Heart right ventricle (tissue), 16 donors: ENCODE results near the gene SUB1. TPM values are rescaled to one million over a fixed set of nuclear protein-coding genes. Genes with fewer than 3 reads are reported as not detected.
A peak's percentile ranks its signal among the peaks of the same experiment; 100 is the strongest.
"Not testable (repeated sequence)": the region's sequence is repeated elsewhere in the genome, so short reads cannot be mapped to it uniquely, and the experiment has no call there.

Source experiments
- ATAC-seq, 8 donors: fragments of 200-7000 bp; cut with Tn5 transposase; one replicate each; pipeline ENCODE4 v1.9.1; 2020; ENCODE audit warnings: mild to moderate bottlenecking in 8 of 8, moderate library complexity in 8 of 8, moderate number of reproducible peaks in 1 of 8
- DNase-seq, 2 donors: peaks; one replicate each; pipeline ENCODE4 v3.0.0-alpha.2; 2020
- H3K27ac ChIP-seq, 10 donors: fragments of 200-600 bp; sonication (generic) in 2 of 10; one replicate each; pipeline versions ENCODE4 v1.5.0 to v1.8.0; 2020 to 2022; ENCODE audit warnings: mild to moderate bottlenecking in 3 of 10
- H3K27me3 ChIP-seq, 7 donors: fragments of 200-600 bp; one replicate each; pipeline ENCODE4 v1.8.0; 2021 to 2022; ENCODE audit warnings: mild to moderate bottlenecking in 2 of 7
- H3K36me3 ChIP-seq, 9 donors: fragments of 200-600 bp; sonication (generic) in 1 of 9; one replicate each; pipeline versions ENCODE4 v1.5.0 to v1.8.0; 2020 to 2022; ENCODE audit warnings: mild to moderate bottlenecking in 2 of 9
- H3K4me1 ChIP-seq, 9 donors: fragments of 200-600 bp; sonication (generic) in 1 of 9; one replicate each; pipeline versions ENCODE4 v1.5.0 to v1.8.0; 2020 to 2022; ENCODE audit warnings: mild to moderate bottlenecking in 4 of 9
- H3K4me3 ChIP-seq, 10 donors: fragments of 200-600 bp; sonication (generic) in 2 of 10; one replicate each; pipeline versions ENCODE4 v1.5.0 to v1.8.0; 2020 to 2022; ENCODE audit warnings: mild to moderate bottlenecking in 7 of 10, moderate library complexity in 2 of 10
- H3K9me3 ChIP-seq, 11 donors: fragments of 200-600 bp in 10 of 11; sonication (generic) in 2 of 11; one replicate each; pipeline versions ENCODE4 v1.5.0 to v1.8.0; 2013 to 2022; ENCODE audit warnings: mild to moderate bottlenecking in 2 of 11, control low read depth in 1 of 11, moderate library complexity in 1 of 11
- CTCF ChIP-seq, 9 donors: fragments of 200-600 bp; sonication (generic) in 2 of 9; IDR thresholded peaks; one replicate each; pipeline versions ENCODE4 v1.5.0 to v1.8.0; 2021 to 2022; ENCODE audit warnings: antibody characterized with exemption in 9 of 9, mild to moderate bottlenecking in 5 of 9, moderate library complexity in 1 of 9
- WGBS, 2 donors: extraction: QIAGEN DNeasy Blood & Tissue Kit; methylation state at CpG; one replicate each; pipeline ENCODE4 v1.1.7; 2013; ENCODE audit warnings: inconsistent platforms in 1 of 2; 5-methylcytosine and 5-hydroxymethylcytosine counted together
- intact Hi-C, 10 donors: fragments of 100-400 bp; cut with DNase I; formaldehyde crosslinking; loops; one replicate each; pipeline versions ENCODE4 v1.11.1 to v1.14.2; 2022
- long read RNA-seq, 3 donors: library from polyadenylated mRNA; unstranded; transcript quantifications; one replicate each; pipeline ENCODE4 v2.0.0, GENCODE V29; 2020 to 2021
- polyA plus RNA-seq, 2 donors: library from polyadenylated mRNA; stranded (reverse); fragments of 200-250 nt; gene quantifications; one replicate each; pipeline ENCODE4 v1.2.3, GENCODE V29; 2013
- total RNA-seq, 10 donors: library from RNA; stranded (reverse); fragmentation: NEBNext Ultra II Directional in 3 of 10; extraction: Animal tissue kit (Norgen Biotek cat#: 25700) in 3 of 10; gene quantifications; one replicate each; pipeline versions ENCODE4 v1.2.1 to v1.2.4, GENCODE V29; 2021 to 2023
- donor health status: Arrhythmogenic right ventricular cardiomyopathy.
- donor health status: ischemic (EF 13 %, LVEDD 7.1; RV severe dilation, severe dysfunction).
- donor health status: healthy with polysubstance abuse.
- donor health status: DM: no; HTN: yes; CAD: no.
- donor health status: DM: no; HTN: no; CAD: no.
- donor health status: ischemic (EF 25% LVEDD 6.9; RV normal size, moderate dysfunction).
- donor health status: ischemic (EF 25% LVEDD 5.7; RV mildly dilated, moderate dysfunction).
- donor health status: healthy.
- donor health status: DM: yes; HTN: yes; CAD: no.
- donor health status: Ischemic cardiomyopathy.
- donor health status: ischemic (EF 35%, LVEDD 5.7; RV mildly dilated, moderate dysfunction).
- donor health status: nonischemic (EF 11% LVEDD 7.7; RV severe dilation, severe dysfunction).
- donor health status: DM: yes; HTN: yes; CAD: no.
- donor health status: PGD.
- donor health status: ischemic (EF 29% LVEDD 5.4; RV normal size, mild dysfunction).
- donor health status: nonischemic (EF 23%, LVEDD 6.1; RV moderate dilation, normal function).

The SUB1 gene
- 100 to 1,000 TPM; 169 to 224 (median 188) TPM for total RNA-seq
- polyA plus RNA-seq: 100 to 1,000 TPM in 1 of 2 donors, 10 to 100 TPM in 1; 86.8 to 141 TPM
- long read RNA-seq, donor 1, transcript SUB1-201 (5 exons, 3,507 nt): major isoform, 97 of 101 reads
- long read RNA-seq, donor 1, partial matches to known transcripts: 1 of 101 reads
- long read RNA-seq, donor 1, other reads (novel, unspliced or antisense): 2 of 101 reads
- long read RNA-seq, donor 2, full-length matches to known transcripts: 116 of 122 reads
- long read RNA-seq, donor 2, partial matches to known transcripts: 2 of 122 reads
- long read RNA-seq, donor 2, other reads (novel, unspliced or antisense): 4 of 122 reads
- long read RNA-seq, donor 3, transcript SUB1-201 (5 exons, 3,507 nt): major isoform, 193 of 208 reads
- long read RNA-seq, donor 3, partial matches to known transcripts: 3 of 208 reads
- long read RNA-seq, donor 3, other reads (novel, unspliced or antisense): 11 of 208 reads

GRCh38 chr5:32585446-32586275, at the start of gene SUB1:
SUB1 (plus strand) TSS chr5:32585557; CDS start chr5:32588513, 2,956 bp downstream.
- intact Hi-C loops: loop anchor here in 8 of 10 donors (2.0 to 10.0 kb wide), 7 partner anchors 78 to 481 kb away; no protein-coding TSS in a partner anchor
- no peaks in the 10 kb centered on the region for H3K27me3 ChIP-seq
- TF ChIP-seq CTCF (IDR thresholded peaks at IDR 0.05): peak in 4 of 9 donors; percentile 9 to 27 (median 22)

GRCh38 chr5:32536246-32536645, 49.1 kb upstream of the SUB1 start:
- no peak overlapping the region for H3K4me3 ChIP-seq
- 92 to 95% methylated on average over 4 of the region's 4 CpGs for WGBS, 2 donors
- DNase-seq: no peak
- no peaks in the 10 kb centered on the region for H3K36me3 ChIP-seq
- no peak overlapping the region for H3K27ac ChIP-seq
- H3K27me3 ChIP-seq: peaks cover 0 to 2% (median 0%) of the 10 kb centered on the region in 7 donors
- H3K4me1 ChIP-seq: peaks cover 0 to 54% (median 5%) of the 10 kb centered on the region in 9 donors
- H3K9me3 ChIP-seq: peaks cover 0 to 5% (median 0%) of the 10 kb centered on the region in 11 donors
- TF ChIP-seq CTCF (IDR thresholded peaks at IDR 0.05): no peak
- intact Hi-C loops: no loop called here
- no peak for ATAC-seq

More at GRCh38 chr5:32585446-32586275, at the start of gene SUB1:
- Histone ChIP-seq H3K4me1 (peaks cover 0 to 81% (median 23%) of the 10 kb centered on the region in 9 donors), H3K9me3 (peaks cover 0 to 16% (median 0%) of the 10 kb centered on the region in 11 donors), H3K4me3 (peak within 1 kb of the TSS; percentile 69 to 97 (median 88)), H3K27ac (peak within 1 kb of the TSS; percentile 95 to 100 (median 99)), H3K36me3 (peaks cover 0 to 26% (median 10%) of the 10 kb centered on the region in 9 donors)
- ATAC-seq (peak; percentile 96 to 98 (median 97)), DNase-seq (peak; percentile 93 to 94)
- 0 to 1% methylated on average over 77 to 89 of the region's 89 CpGs for WGBS, 2 donors

- H3K4me3 ChIP-seq, H3K36me3 ChIP-seq, H3K9me3 ChIP-seq, H3K27me3 ChIP-seq, intact Hi-C loops, DNase-seq: not testable (repeated sequence)
- 65 to 72% methylated on average over 7 of the region's 7 CpGs for WGBS, 2 donors
- Histone ChIP-seq H3K27ac (peak overlapping the region in 1 of 10 donors; percentile 36), H3K4me1 (peaks cover 0 to 50% (median 0%) of the 10 kb centered on the region in 9 donors)
- ATAC-seq: peak in 1 of 8 donors; percentile 70
Measured at GRCh38 chr5:32537437-32538029, 47.8 kb upstream of the SUB1 start.

GRCh38 chr5:32538031-32538547, 47.3 kb upstream of the SUB1 start:
- no peaks in the 10 kb centered on the region for H3K36me3 ChIP-seq
- ATAC-seq (peak in 7 of 8 donors; percentile 48 to 70 (median 54)), DNase-seq (peak in 1 of 2 donors; percentile 29)
- 64 to 71% methylated on average over 7 of the region's 7 CpGs for WGBS, 2 donors
- H3K9me3 ChIP-seq: peaks cover 0 to 5% (median 0%) of the 10 kb centered on the region in 11 donors
- H3K27me3 ChIP-seq: no peaks in the 10 kb centered on the region
- peak overlapping the region in 1 of 10 donors; percentile 36 for H3K27ac ChIP-seq
- intact Hi-C loops: no loop called here
- TF ChIP-seq CTCF (IDR thresholded peaks at IDR 0.05): no peak
- peaks cover 0 to 54% (median 0%) of the 10 kb centered on the region in 9 donors for H3K4me1 ChIP-seq
- no peak overlapping the region for H3K4me3 ChIP-seq
